Ishikawa (cell line): Measurements from ENCODE around the gene TMEM161A.

Source experiments
- CEBPB ChIP-seq: IDR thresholded peaks from 2 replicates; pipeline ENCODE4 v1.6.1; 2012
- EP300 ChIP-seq: IDR thresholded peaks from 2 replicates; pipeline ENCODE4 v1.6.1; 2012; ENCODE audit warnings: borderline replicate concordance
- FOXM1 ChIP-seq: IDR thresholded peaks from 2 replicates; pipeline ENCODE4 v1.6.1; 2012; ENCODE audit warnings: low read depth, borderline replicate concordance
- RAD21 ChIP-seq: IDR thresholded peaks from 2 replicates; pipeline ENCODE4 v1.6.1; 2012; ENCODE audit warnings: low read depth
- REST ChIP-seq: IDR thresholded peaks from 2 replicates; pipeline ENCODE4 v1.6.1; 2012; ENCODE audit warnings: low read depth, mild to moderate bottlenecking
- TAF1 ChIP-seq: IDR thresholded peaks from 2 replicates; pipeline ENCODE4 v1.6.1; 2012; ENCODE audit warnings: low read depth, mild to moderate bottlenecking
- TCF12 ChIP-seq: IDR thresholded peaks from 2 replicates; pipeline ENCODE4 v1.6.1; 2012; ENCODE audit warnings: low read depth
- TEAD4 ChIP-seq: IDR thresholded peaks from 2 replicates; pipeline ENCODE4 v1.6.1; 2012
- YY1 ChIP-seq: IDR thresholded peaks from 2 replicates; pipeline ENCODE4 v1.6.1; 2012; ENCODE audit warnings: low read depth
- ZBTB7A ChIP-seq: IDR thresholded peaks from 2 replicates; pipeline ENCODE4 v1.6.1; 2012; ENCODE audit warnings: low read depth

GRCh38 chr19:19115954-19116353 is 22.3 kb downstream of the TMEM161A start:
- TF ChIP-seq TAF1 (no peak), CEBPB (no peak), EP300 (no peak), ZBTB7A (no peak), YY1 (no peak), RAD21 (peak; percentile 35; the same call in 1 of the 2 replicates), TCF12 (no peak), REST (no peak), FOXM1 (no peak), TEAD4 (no peak)
